ENCODE data around the gene RMND1. TPM values are rescaled to one million over a fixed set of nuclear protein-coding genes. Genes with fewer than 3 reads are reported as not detected.

Gene RMND1
- total and polyA plus RNA-seq, 9 of the 15 experiments (the other 6 are each of a cell fraction or from before 2014, with no cell fraction given), result 26.9 to 47.8 (median 36.2) TPM

GRCh38 chr6:151499551-151499950 is 47.6 kb upstream of the RMND1 start (continued):
- TF ChIP-seq MGA (IDR thresholded peaks at IDR 0.05) (no peak), CSDE1 (IDR thresholded peaks at IDR 0.05) (no peak), ARID3A (IDR thresholded peaks at IDR 0.05; ENCODE audit: borderline replicate concordance, low read depth, low read length) (no peak), ZNF780A (CRISPR knock-in tag; IDR thresholded peaks at IDR 0.05) (no peak), MED1 (CRISPR knock-in tag; IDR thresholded peaks at IDR 0.05; ENCODE audit: borderline replicate concordance) (no peak)

Data from K562 (cell line).